Neural cell (in vitro differentiated cells): ENCODE measurements around the gene WDR4. TPM values are rescaled to one million over a fixed set of nuclear protein-coding genes. Genes with fewer than 3 reads are reported as not detected.

ENCODE experiments used
- H2AFZ ChIP-seq: fragments of 200-600, 300-800 bp; sonication (generic), shearing (Covaris generic); 2 replicates; pipeline ENCODE4 v1.6.0; 2014; ENCODE audit warnings: low read depth, mild to moderate bottlenecking, antibody characterized with exemption, low read length, moderate library complexity
- H3F3A ChIP-seq: fragments of 200-600 bp; shearing (Covaris generic); 2 replicates; pipeline ENCODE4 v1.6.1; 2016; ENCODE audit warnings: mild to moderate bottlenecking, moderate library complexity, mixed read lengths, antibody characterized with exemption, low read length; ENCODE audit not compliant: insufficient read depth, poor library complexity, severe bottlenecking
- H3K27ac ChIP-seq: fragments of 200-600, 300-800 bp; sonication (generic), shearing (Covaris generic); 2 replicates; pipeline ENCODE4 v1.5.1; 2014; ENCODE audit warnings: mild to moderate bottlenecking, low read length, moderate library complexity
- H3K27me3 ChIP-seq: fragments of 300-800, 200-600 bp; sonication (generic), shearing (Covaris generic); 2 replicates; pipeline ENCODE4 v1.6.0; 2014; ENCODE audit warnings: mild to moderate bottlenecking, low read depth, low read length, moderate library complexity; ENCODE audit not compliant: insufficient read depth
- H3K36me3 ChIP-seq: fragments of 300-800, 200-600 bp; sonication (generic), shearing (Covaris generic); 2 replicates; pipeline ENCODE4 v1.5.1; 2014; ENCODE audit warnings: mild to moderate bottlenecking, antibody characterized with exemption, low read length, moderate library complexity; ENCODE audit not compliant: insufficient read depth
- H3K4me2 ChIP-seq: fragments of 300-800, 200-600 bp; sonication (generic), shearing (Covaris generic); 2 replicates; pipeline ENCODE4 v1.6.0; 2014; ENCODE audit warnings: mild to moderate bottlenecking, low read length
- H3K4me3 ChIP-seq: fragments of 300-800, 200-600 bp; sonication (generic), shearing (Covaris generic); 2 replicates; pipeline ENCODE4 v1.5.1; 2014; ENCODE audit warnings: mild to moderate bottlenecking, low read length, moderate library complexity
- H3K79me2 ChIP-seq: fragments of 200-600 bp; shearing (Covaris generic); replicated peaks from 2 replicates; pipeline ENCODE4 v1.6.0; 2014; ENCODE audit warnings: mild to moderate bottlenecking, low read length, moderate library complexity; ENCODE audit not compliant: insufficient read depth
- H3K9ac ChIP-seq: fragments of 300-800, 200-600 bp; sonication (generic), shearing (Covaris generic); 2 replicates; pipeline ENCODE4 v1.6.1; 2016; ENCODE audit warnings: mild to moderate bottlenecking, low read length, mixed read lengths
- H3K9me2 ChIP-seq: fragments of 200-600 bp; shearing (Covaris generic); 2 replicates; pipeline ENCODE4 v1.6.1; 2016; ENCODE audit warnings: mild to moderate bottlenecking, low read length, mixed read lengths; ENCODE audit not compliant: insufficient read depth
- H3K9me3 ChIP-seq: fragments of 200-600, 300-800 bp; sonication (generic), shearing (Covaris generic); 2 replicates; pipeline ENCODE4 v1.6.1; 2016; ENCODE audit warnings: mild to moderate bottlenecking, mixed run types, low read length, moderate library complexity, mixed read lengths
- H4K20me1 ChIP-seq: fragments of 200-600 bp; shearing (Covaris generic); 2 replicates; pipeline ENCODE4 v1.6.1; 2016; ENCODE audit warnings: mild to moderate bottlenecking, mixed run types; ENCODE audit not compliant: insufficient read depth
- EP300 ChIP-seq: fragments of 450-650 bp; conservative IDR thresholded peaks from 2 replicates; pipeline ENCODE4 v1.6.1; 2014; ENCODE audit warnings: antibody characterized with exemption, mild to moderate bottlenecking, moderate library complexity; ENCODE audit not compliant: poor library complexity, severe bottlenecking
- EZH2 ChIP-seq: fragments of 200-600, 300-800 bp; shearing (Covaris generic), sonication (generic); IDR thresholded peaks from 2 replicates; pipeline ENCODE4 v1.6.1; 2014; ENCODE audit warnings: antibody characterized with exemption, low read length, borderline replicate concordance, mild to moderate bottlenecking; ENCODE audit not compliant: insufficient read depth, poor library complexity, severe bottlenecking
- MXI1 ChIP-seq: fragments of 450-650 bp; conservative IDR thresholded peaks from 2 replicates; pipeline ENCODE4 v1.6.1; 2014; ENCODE audit warnings: antibody characterized with exemption, mild to moderate bottlenecking; ENCODE audit not compliant: poor library complexity, severe bottlenecking
- POLR2AphosphoS5 ChIP-seq: IDR thresholded peaks from 2 replicates; pipeline ENCODE4 v1.6.1; 2012
- RAD21 ChIP-seq: fragments of 450-650 bp; conservative IDR thresholded peaks from 2 replicates; pipeline ENCODE4 v1.6.1; 2014; ENCODE audit warnings: antibody characterized with exemption, mild to moderate bottlenecking, moderate library complexity
- SMC3 ChIP-seq: fragments of 450-650 bp; conservative IDR thresholded peaks from 2 replicates; pipeline ENCODE4 v1.6.1; 2014; ENCODE audit warnings: antibody characterized with exemption, mild to moderate bottlenecking, moderate library complexity; ENCODE audit not compliant: poor library complexity
- TAF1 ChIP-seq: IDR thresholded peaks from 2 replicates; pipeline ENCODE4 v1.6.1; 2012; ENCODE audit warnings: low read depth
- polyA plus RNA-seq: library from polyadenylated mRNA; depleted of rRNA; stranded (reverse); fragments of >200 nt; gene quantifications from 2 replicates; pipeline ENCODE4 v1.2.3, GENCODE V29; 2014
- TF ChIP-seq, protein P1 (sequence below): fragments of 450-650 bp; IDR thresholded peaks from 2 replicates; pipeline ENCODE4 v1.5.1; 2014; ENCODE audit warnings: antibody characterized with exemption, mild to moderate bottlenecking, moderate library complexity; ENCODE audit not compliant: poor library complexity, severe bottlenecking
- TF ChIP-seq, protein P2 (sequence below): IDR thresholded peaks from 2 replicates; pipeline ENCODE4 v1.6.1; 2012; ENCODE audit warnings: borderline replicate concordance

Gene WDR4
- polyA plus RNA-seq, 1 donor from 2014 or later: 9.2 TPM

DNA sequence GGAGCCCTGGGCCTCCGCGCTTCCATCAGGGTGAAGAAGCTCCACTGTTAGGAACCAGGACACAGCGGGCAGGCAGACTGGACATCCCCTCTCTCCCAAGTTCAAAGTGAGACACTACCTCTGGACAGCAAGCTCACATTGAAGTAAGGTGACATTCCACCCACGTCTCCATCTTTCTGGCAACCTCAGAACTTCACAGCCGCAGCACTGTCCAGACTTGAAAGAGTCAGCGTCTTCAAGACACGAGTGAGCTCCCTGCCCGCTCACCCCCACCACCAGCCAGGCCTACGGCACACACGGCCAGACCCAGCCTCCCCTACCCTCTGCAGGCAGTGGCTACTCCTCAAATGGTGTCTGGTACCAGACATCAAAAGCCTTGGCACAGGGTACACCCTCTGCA, 11.1 kb downstream of the WDR4 start:
- TF ChIP-seq POLR2AphosphoS5: no peak
- TF ChIP-seq TAF1: no peak
- TF ChIP-seq, protein P1, sequence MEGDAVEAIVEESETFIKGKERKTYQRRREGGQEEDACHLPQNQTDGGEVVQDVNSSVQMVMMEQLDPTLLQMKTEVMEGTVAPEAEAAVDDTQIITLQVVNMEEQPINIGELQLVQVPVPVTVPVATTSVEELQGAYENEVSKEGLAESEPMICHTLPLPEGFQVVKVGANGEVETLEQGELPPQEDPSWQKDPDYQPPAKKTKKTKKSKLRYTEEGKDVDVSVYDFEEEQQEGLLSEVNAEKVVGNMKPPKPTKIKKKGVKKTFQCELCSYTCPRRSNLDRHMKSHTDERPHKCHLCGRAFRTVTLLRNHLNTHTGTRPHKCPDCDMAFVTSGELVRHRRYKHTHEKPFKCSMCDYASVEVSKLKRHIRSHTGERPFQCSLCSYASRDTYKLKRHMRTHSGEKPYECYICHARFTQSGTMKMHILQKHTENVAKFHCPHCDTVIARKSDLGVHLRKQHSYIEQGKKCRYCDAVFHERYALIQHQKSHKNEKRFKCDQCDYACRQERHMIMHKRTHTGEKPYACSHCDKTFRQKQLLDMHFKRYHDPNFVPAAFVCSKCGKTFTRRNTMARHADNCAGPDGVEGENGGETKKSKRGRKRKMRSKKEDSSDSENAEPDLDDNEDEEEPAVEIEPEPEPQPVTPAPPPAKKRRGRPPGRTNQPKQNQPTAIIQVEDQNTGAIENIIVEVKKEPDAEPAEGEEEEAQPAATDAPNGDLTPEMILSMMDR: no peak
- TF ChIP-seq EP300: no peak
- no peak for TF ChIP-seq SMC3
- no peak for TF ChIP-seq RAD21
- no peak for TF ChIP-seq EZH2
- TF ChIP-seq MXI1: no peak
- TF ChIP-seq, protein P2, sequence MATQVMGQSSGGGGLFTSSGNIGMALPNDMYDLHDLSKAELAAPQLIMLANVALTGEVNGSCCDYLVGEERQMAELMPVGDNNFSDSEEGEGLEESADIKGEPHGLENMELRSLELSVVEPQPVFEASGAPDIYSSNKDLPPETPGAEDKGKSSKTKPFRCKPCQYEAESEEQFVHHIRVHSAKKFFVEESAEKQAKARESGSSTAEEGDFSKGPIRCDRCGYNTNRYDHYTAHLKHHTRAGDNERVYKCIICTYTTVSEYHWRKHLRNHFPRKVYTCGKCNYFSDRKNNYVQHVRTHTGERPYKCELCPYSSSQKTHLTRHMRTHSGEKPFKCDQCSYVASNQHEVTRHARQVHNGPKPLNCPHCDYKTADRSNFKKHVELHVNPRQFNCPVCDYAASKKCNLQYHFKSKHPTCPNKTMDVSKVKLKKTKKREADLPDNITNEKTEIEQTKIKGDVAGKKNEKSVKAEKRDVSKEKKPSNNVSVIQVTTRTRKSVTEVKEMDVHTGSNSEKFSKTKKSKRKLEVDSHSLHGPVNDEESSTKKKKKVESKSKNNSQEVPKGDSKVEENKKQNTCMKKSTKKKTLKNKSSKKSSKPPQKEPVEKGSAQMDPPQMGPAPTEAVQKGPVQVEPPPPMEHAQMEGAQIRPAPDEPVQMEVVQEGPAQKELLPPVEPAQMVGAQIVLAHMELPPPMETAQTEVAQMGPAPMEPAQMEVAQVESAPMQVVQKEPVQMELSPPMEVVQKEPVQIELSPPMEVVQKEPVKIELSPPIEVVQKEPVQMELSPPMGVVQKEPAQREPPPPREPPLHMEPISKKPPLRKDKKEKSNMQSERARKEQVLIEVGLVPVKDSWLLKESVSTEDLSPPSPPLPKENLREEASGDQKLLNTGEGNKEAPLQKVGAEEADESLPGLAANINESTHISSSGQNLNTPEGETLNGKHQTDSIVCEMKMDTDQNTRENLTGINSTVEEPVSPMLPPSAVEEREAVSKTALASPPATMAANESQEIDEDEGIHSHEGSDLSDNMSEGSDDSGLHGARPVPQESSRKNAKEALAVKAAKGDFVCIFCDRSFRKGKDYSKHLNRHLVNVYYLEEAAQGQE: no peak
- no peaks in the 10 kb centered on the region for H4K20me1 ChIP-seq
- no peaks in the 10 kb centered on the region for H3K27me3 ChIP-seq
- H3K36me3 ChIP-seq: peaks cover 5% of the 10 kb centered on the region
- no peaks in the 10 kb centered on the region for H3K9me2 ChIP-seq
- no peak overlapping the region for H3K27ac ChIP-seq
- no peak overlapping the region for H2AFZ ChIP-seq
- no peaks in the 10 kb centered on the region for H3K9me3 ChIP-seq
- H3K9ac ChIP-seq: no peak overlapping the region
- H3K79me2 ChIP-seq: no peaks in the 10 kb centered on the region
- H3F3A ChIP-seq: no peaks in the 10 kb centered on the region
- no peak overlapping the region for H3K4me2 ChIP-seq
- no peak overlapping the region for H3K4me3 ChIP-seq

DNA sequence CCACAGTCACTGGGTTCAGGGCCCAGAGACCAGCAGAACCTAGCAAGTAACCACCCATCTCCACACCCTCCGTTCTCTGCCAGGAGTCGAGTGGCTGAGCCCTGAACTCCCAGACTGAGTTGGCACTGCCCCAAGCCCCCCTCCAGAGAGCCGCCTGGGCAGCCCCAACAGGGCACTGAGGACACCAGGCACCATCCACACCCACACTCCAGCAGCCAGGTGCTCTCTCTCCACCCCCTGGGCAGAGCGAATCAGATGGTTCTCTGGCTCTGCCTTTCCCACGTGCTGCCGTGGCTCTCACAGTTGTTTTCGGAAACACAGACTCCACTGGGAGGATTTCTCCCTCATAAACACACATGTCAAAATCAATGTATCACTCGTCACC, 13.6 kb downstream of the WDR4 start:
- no peaks in the 10 kb centered on the region for H3K9me2 ChIP-seq
- no peak overlapping the region for H3K9ac ChIP-seq
- H3K9me3 ChIP-seq: no peaks in the 10 kb centered on the region
- TF ChIP-seq EZH2 (no peak), RAD21 (no peak), TAF1 (no peak), POLR2AphosphoS5 (no peak), SMC3 (no peak), EP300 (no peak), MXI1 (no peak)
- TF ChIP-seq, protein P1: no peak
- TF ChIP-seq, protein P2: no peak
- peaks cover 5% of the 10 kb centered on the region for H3K36me3 ChIP-seq
- H2AFZ ChIP-seq: no peak overlapping the region
- no peak overlapping the region for H3K4me2 ChIP-seq
- H3K27ac ChIP-seq: no peak overlapping the region
- no peaks in the 10 kb centered on the region for H3K79me2 ChIP-seq
- no peaks in the 10 kb centered on the region for H3K27me3 ChIP-seq
- H3F3A ChIP-seq: no peaks in the 10 kb centered on the region
- no peaks in the 10 kb centered on the region for H4K20me1 ChIP-seq
- no peak overlapping the region for H3K4me3 ChIP-seq
